ENCODE measurements around the gene TSPAN16. TPM values are rescaled to one million over a fixed set of nuclear protein-coding genes. Genes with fewer than 3 reads are reported as not detected.

Gene TSPAN16
- total RNA-seq, 1 donor from 2014 or later: not detected

DNA sequence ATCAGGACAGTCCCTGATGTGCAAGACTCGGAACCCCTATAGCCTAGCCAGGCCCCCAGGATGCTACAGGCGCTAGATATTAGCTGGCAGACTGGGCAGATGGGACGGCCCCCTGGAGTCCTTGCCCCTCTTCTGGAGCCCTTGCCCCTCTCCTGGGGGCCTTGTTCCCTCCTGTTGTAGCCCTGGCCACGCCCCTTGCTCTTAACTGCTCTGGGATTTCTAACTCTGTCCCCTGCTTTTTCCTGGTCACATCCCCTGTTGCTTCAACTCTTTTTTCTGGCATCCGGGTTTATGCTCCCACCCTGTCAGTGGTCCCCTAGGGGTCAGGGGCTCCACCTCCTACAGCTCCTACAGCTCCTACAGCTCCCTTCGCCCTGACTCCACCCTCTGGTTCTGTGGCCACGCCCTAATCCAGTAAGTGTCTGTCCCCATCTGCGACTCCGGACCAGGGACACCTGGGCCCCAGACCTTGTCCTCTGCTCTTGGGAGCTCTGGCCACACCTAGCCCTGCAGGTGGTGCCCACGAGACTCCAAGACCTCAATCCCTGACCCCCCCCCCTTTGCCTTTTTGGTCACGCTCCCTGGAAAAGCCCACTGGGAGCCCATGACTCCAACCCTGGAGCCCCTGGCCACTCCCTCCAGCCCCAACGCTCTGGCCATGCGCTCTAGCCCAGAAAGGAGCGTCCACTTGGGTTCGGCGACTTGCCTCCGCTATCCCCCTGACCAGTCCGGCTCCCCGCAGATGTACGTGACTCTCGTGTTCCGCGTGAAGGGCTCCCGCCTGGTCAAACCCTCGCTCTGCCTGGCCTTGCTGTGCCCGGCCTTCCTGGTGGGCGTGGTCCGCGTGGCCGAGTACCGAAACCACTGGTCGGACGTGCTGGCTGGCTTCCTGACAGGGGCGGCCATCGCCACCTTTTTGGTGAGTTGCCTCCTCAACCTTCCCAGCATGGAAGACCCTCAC, 66.1 kb downstream of the TSPAN16 start:
- Mint-ChIP-seq H3K4me3 (peak overlapping the region; percentile 78), H3K36me3 (no peaks in the 10 kb centered on the region), H3K9me3 (no peaks in the 10 kb centered on the region), H3K4me1 (ENCODE audit: unreplicated experiment) (peaks cover 4% of the 10 kb centered on the region), H3K27me3 (peaks cover 31% of the 10 kb centered on the region), H3K27ac (peak overlapping the region; percentile 69)
- no peak for DNase-seq (ENCODE audit: extremely low spot score, unreplicated experiment)
- TF ChIP-seq, protein P1, sequence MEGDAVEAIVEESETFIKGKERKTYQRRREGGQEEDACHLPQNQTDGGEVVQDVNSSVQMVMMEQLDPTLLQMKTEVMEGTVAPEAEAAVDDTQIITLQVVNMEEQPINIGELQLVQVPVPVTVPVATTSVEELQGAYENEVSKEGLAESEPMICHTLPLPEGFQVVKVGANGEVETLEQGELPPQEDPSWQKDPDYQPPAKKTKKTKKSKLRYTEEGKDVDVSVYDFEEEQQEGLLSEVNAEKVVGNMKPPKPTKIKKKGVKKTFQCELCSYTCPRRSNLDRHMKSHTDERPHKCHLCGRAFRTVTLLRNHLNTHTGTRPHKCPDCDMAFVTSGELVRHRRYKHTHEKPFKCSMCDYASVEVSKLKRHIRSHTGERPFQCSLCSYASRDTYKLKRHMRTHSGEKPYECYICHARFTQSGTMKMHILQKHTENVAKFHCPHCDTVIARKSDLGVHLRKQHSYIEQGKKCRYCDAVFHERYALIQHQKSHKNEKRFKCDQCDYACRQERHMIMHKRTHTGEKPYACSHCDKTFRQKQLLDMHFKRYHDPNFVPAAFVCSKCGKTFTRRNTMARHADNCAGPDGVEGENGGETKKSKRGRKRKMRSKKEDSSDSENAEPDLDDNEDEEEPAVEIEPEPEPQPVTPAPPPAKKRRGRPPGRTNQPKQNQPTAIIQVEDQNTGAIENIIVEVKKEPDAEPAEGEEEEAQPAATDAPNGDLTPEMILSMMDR (conservative IDR thresholded peaks at IDR 0.05): no peak

DNA sequence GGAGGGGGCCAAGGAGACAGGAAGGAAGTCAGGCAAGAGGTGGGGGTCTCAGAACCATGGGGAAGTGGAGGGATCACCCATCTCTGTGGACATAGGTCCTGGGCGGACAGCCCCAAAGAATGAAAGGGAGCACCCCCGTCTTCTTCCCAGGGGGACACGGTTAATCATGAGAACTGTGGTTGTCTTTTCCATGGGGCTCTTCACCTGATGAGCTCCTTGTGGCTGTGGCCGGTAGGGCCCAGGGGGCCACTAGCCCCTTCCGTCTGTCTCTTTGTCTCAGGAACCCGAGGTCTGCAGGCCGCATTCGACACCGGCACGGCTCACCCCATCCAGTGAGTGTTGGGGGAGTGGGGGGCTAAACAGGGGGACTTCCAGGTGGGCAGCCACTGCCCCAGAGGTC, 67.9 kb downstream of the TSPAN16 start:
- peaks cover 4% of the 10 kb centered on the region for H3K4me1 Mint-ChIP-seq (ENCODE audit: unreplicated experiment)
- peaks cover 21% of the 10 kb centered on the region for H3K27me3 Mint-ChIP-seq
- no peak overlapping the region for H3K27ac Mint-ChIP-seq
- H3K9me3 Mint-ChIP-seq: no peaks in the 10 kb centered on the region
- no peak overlapping the region for H3K4me3 Mint-ChIP-seq
- no peak for DNase-seq (ENCODE audit: extremely low spot score, unreplicated experiment)
- no peaks in the 10 kb centered on the region for H3K36me3 Mint-ChIP-seq
- TF ChIP-seq, protein P1 (conservative IDR thresholded peaks at IDR 0.05): no peak

DNA sequence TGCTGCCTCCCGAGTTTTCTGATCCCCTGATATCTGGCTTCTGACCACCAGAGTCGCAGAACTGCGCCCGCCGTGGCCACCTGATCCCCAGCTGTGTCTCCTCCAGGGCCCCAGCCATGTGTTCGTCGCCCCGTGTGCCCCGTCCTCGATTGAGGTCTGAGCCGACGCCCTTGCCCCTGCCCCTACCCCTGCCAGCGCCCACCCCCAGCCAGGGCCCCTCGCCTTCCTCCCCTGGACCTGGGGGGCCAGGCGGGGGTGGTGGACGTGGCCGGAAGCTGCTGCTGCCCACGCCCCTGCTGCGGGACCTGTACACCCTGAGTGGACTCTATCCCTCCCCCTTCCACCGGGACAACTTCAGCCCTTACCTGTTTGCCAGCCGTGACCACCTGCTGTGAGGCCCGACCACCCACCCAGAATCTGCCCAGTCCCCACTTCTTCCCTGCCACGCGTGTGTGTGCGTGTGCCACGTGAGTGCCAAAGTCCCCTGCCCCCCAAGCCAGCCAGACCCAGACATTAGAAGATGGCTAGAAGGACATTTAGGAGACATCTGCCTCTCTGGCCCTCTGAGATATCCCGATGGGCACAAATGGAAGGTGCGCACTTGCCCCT, 68.4 kb downstream of the TSPAN16 start:
- DNase-seq (ENCODE audit: extremely low spot score, unreplicated experiment): no peak
- H3K27ac Mint-ChIP-seq: no peak overlapping the region
- H3K4me3 Mint-ChIP-seq: no peak overlapping the region
- H3K27me3 Mint-ChIP-seq: peaks cover 16% of the 10 kb centered on the region
- no peaks in the 10 kb centered on the region for H3K9me3 Mint-ChIP-seq
- TF ChIP-seq, protein P1 (conservative IDR thresholded peaks at IDR 0.05): no peak
- H3K4me1 Mint-ChIP-seq (ENCODE audit: unreplicated experiment): peaks cover 4% of the 10 kb centered on the region
- no peaks in the 10 kb centered on the region for H3K36me3 Mint-ChIP-seq

DNA sequence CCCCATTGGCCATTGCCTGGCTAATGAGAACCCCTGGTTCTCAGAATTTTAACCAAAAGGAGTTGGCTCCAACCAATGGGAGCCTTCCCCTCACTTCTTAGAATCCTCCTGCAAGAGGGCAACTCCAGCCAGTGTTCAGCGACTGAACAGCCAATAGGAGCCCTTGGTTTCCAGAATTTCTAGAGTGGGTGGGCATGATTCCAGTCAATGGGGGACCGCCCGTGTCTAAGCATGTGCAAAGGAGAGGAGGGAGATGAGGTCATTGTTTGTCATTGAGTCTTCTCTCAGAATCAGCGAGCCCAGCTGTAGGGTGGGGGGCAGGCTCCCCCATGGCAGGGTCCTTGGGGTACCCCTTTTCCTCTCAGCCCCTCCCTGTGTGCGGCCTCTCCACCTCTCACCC, 69.0 kb downstream of the TSPAN16 start:
- H3K27me3 Mint-ChIP-seq: peaks cover 12% of the 10 kb centered on the region
- H3K4me3 Mint-ChIP-seq: no peak overlapping the region
- DNase-seq (ENCODE audit: extremely low spot score, unreplicated experiment): no peak
- TF ChIP-seq, protein P1 (conservative IDR thresholded peaks at IDR 0.05): no peak
- H3K27ac Mint-ChIP-seq: no peak overlapping the region
- H3K4me1 Mint-ChIP-seq (ENCODE audit: unreplicated experiment): peaks cover 4% of the 10 kb centered on the region
- no peaks in the 10 kb centered on the region for H3K9me3 Mint-ChIP-seq
- no peaks in the 10 kb centered on the region for H3K36me3 Mint-ChIP-seq

Other genes starting within 250 kb of the TSPAN16 start
- 67.4 and 103 TPM in 2 replicates for gene LDLR, start 206.7 kb upstream of the TSPAN16 start, total RNA-seq (ENCODE audit: low replicate concordance)
- gene SPC24, start 140.4 kb upstream of the TSPAN16 start, total RNA-seq (ENCODE audit: low replicate concordance): 15.0 and 43.2 TPM in 2 replicates
- 17.6 and 55.3 TPM in 2 replicates for gene KANK2, start 98.6 kb upstream of the TSPAN16 start, total RNA-seq (ENCODE audit: low replicate concordance)
- gene ANGPTL8, start 56.5 kb upstream of the TSPAN16 start, total RNA-seq (ENCODE audit: low replicate concordance): not detected in 2 replicates
- gene DOCK6, start 33.6 kb upstream of the TSPAN16 start, total RNA-seq (ENCODE audit: low replicate concordance): 43.6 and 58.9 TPM in 2 replicates
- gene RAB3D, start 43.5 kb downstream of the TSPAN16 start, total RNA-seq (ENCODE audit: low replicate concordance): 45.3 and 77.5 TPM in 2 replicates
- gene TMEM205, start 50.1 kb downstream of the TSPAN16 start, total RNA-seq (ENCODE audit: low replicate concordance): 58.6 and 68.3 TPM in 2 replicates
- gene CCDC159, start 50.4 kb downstream of the TSPAN16 start, total RNA-seq (ENCODE audit: low replicate concordance): 9.6 and 12.1 TPM in 2 replicates
- 11.1 and 15.9 TPM in 2 replicates for gene PLPPR2, start 59.3 kb downstream of the TSPAN16 start, total RNA-seq (ENCODE audit: low replicate concordance)
- gene SWSAP1, start 78.5 kb downstream of the TSPAN16 start, total RNA-seq (ENCODE audit: low replicate concordance): 2.7 and 4.3 TPM in 2 replicates
- 9.2 and 11.4 TPM in 2 replicates for gene EPOR, start 88.2 kb downstream of the TSPAN16 start, total RNA-seq (ENCODE audit: low replicate concordance)
- gene RGL3, start 123.2 kb downstream of the TSPAN16 start, total RNA-seq (ENCODE audit: low replicate concordance): 44.8 and 49.6 TPM in 2 replicates
- gene ODAD3, start 139.0 kb downstream of the TSPAN16 start, total RNA-seq (ENCODE audit: low replicate concordance): 1.0 and 2.2 TPM in 2 replicates
- 342 and 403 TPM in 2 replicates for gene PRKCSH, start 139.5 kb downstream of the TSPAN16 start, total RNA-seq (ENCODE audit: low replicate concordance)
- gene ELAVL3, start 184.9 kb downstream of the TSPAN16 start, total RNA-seq (ENCODE audit: low replicate concordance): 1.7 and 3.3 TPM in 2 replicates
- 11.5 and 13.4 TPM in 2 replicates for gene ZNF653, start 209.7 kb downstream of the TSPAN16 start, total RNA-seq (ENCODE audit: low replicate concordance)
- 40.8 and 42.1 TPM in 2 replicates for gene ECSIT, start 233.0 kb downstream of the TSPAN16 start, total RNA-seq (ENCODE audit: low replicate concordance)
- 2.3 and 7.9 TPM in 2 replicates for gene CNN1, start 242.7 kb downstream of the TSPAN16 start, total RNA-seq (ENCODE audit: low replicate concordance)